Measurements from ENCODE around the gene TMSB4Y.

Gene TMSB4Y

DNA sequence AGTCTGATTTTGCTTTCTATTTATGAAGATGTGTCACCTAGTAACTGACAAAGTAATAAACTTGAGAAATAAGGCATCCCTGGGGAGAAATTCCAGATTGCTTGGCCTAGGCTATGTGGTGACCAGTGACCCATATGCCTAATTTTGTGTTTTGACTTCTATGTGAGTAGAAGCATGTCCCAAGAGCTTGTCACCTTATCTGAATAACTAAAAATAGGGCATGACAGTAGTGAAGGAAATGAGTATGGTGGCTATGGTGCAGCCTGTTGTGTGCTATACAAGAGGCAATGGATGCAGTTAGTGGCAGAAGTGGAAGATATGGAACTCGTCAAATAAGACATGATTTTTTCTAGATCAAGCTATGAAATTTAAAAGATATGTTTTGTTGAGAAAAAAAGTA lies 15.3 kb downstream of the TMSB4Y start:
- DNase-seq (ENCODE audit: extremely low read depth, low read depth), result no peak
- TF ChIP-seq, protein P1, sequence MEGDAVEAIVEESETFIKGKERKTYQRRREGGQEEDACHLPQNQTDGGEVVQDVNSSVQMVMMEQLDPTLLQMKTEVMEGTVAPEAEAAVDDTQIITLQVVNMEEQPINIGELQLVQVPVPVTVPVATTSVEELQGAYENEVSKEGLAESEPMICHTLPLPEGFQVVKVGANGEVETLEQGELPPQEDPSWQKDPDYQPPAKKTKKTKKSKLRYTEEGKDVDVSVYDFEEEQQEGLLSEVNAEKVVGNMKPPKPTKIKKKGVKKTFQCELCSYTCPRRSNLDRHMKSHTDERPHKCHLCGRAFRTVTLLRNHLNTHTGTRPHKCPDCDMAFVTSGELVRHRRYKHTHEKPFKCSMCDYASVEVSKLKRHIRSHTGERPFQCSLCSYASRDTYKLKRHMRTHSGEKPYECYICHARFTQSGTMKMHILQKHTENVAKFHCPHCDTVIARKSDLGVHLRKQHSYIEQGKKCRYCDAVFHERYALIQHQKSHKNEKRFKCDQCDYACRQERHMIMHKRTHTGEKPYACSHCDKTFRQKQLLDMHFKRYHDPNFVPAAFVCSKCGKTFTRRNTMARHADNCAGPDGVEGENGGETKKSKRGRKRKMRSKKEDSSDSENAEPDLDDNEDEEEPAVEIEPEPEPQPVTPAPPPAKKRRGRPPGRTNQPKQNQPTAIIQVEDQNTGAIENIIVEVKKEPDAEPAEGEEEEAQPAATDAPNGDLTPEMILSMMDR (IDR thresholded peaks at IDR 0.05; ENCODE audit: low read depth, low read length), result no peak

DNA sequence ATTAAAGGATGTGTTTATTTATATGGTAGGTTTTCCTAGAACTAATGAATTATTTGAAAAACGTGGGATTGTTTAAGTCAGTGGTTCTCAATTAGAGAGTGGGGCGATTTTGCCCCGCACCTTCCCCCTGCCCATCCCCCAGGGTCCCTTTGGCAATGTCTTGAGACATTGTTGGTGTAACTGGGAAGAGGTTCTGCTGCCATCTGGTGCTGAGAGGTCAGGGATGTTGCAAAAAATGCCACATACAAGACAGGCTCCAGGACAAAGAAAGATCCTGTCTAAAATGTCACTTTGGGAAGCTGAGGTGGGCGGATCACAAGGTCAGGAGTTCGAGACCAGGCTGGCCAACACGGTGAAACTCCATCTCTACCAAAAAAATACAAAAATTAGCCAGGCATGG lies 25.8 kb downstream of the TMSB4Y start:
- no peak for DNase-seq (ENCODE audit: extremely low read depth, low read depth)
- TF ChIP-seq, protein P1 (IDR thresholded peaks at IDR 0.05; ENCODE audit: low read depth, low read length), result no peak

DNA sequence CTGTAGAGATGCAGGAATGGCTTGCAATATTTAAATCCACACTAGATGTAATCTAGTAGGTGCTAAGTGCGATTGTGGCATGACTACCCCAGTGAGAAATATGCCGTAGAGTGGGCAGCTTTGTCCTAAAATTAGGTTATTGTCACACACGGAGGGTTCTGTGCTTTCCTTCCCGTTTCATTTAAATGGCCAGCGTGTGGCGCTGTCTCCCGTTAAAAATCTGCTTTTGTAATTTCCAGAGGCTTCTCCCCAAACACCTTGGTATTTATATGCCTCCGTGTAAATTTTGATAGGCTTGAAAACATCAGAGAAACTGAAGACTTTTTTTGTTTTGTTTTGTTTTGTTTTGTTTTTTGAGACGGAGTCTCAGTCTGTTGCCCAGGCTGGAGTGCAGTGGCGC lies 34.9 kb downstream of the TMSB4Y start:
- DNase-seq (ENCODE audit: extremely low read depth, low read depth), result no peak
- TF ChIP-seq, protein P1 (IDR thresholded peaks at IDR 0.05; ENCODE audit: low read depth, low read length), result no peak

DNA sequence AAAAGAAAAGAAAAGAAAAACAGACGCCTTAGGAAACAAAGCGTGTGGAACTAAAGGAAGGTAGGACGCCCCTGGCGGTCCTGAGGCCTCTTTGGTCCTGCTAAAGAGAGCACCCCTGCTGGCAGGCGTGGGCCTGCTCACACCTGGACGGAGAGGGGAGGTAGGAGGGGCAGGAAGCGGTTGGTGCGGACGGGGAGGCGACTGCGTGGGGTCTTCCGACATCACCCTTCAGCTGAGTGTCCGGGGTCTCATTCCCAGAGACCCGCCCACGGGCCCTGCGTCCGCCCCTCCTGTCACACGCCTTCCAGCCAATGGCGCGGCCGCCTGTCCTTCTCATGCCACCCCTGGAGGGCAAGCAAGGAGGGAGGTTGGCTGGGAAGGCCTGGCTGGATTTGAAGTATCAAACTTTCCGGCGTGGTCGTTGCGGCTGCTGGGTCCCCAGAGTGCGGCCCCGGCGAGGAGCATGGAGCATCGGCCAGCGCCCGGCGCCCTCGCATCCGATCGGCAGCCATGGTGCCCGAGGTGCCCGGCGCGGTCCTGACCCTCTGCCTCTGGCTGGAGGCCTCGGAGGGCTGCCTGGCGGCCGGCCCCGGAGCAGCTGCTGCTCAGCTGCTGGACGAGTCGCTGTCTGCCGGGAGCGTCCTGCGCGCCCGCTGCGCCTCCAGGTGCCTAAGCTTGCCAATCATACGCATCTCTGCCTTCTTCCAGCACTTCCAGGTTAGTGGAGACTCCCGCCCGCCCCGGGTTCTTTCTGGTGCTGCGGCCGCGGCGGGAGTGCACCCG lies 47.8 kb downstream of the TMSB4Y start:
- DNase-seq (ENCODE audit: extremely low read depth, low read depth), result no peak
- TF ChIP-seq, protein P1 (IDR thresholded peaks at IDR 0.05; ENCODE audit: low read depth, low read length), result no peak

DNA sequence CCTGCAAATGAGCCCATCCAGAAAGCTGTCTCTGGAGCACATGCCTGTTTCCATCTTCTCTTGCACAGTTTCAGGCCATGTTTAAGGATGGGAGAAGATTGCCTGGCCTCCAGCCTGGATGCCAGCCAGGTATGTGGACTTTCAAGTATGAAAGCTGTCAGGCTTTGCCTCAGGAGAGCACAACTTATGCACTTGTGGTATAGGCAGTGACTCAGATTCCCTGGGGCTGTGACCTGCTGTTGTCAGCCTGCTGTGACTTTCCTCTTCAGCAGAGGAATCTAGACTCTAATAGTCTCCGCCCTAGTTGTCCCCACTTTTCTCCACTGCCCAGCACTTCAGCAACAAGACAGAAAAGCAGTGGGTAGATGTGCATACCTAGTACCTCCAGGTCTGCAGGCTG lies 51.0 kb downstream of the TMSB4Y start:
- no peak for DNase-seq (ENCODE audit: extremely low read depth, low read depth)
- TF ChIP-seq, protein P1 (IDR thresholded peaks at IDR 0.05; ENCODE audit: low read depth, low read length), result no peak

Data from AG09319 (cell line).